GM20431 (cell line): Measurements from ENCODE around the gene COQ8B.

Source experiments
- in situ Hi-C: fragments of 300-500 bp; cut with MseI, MboI; formaldehyde crosslinking; loops from one replicate; pipeline ENCODE4 v1.15.0; 2020; ENCODE audit warnings: low sequenced_read_pairs; ENCODE audit not compliant: unreplicated experiment

Gene COQ8B

GRCh38 chr19:40716482-40717324, at the start of gene COQ8B, which contains the start of gene ITPKC:
Gene COQ8B, minus strand, starts transcription at chr19:40716886. Its CDS starts 2,254 bp downstream, at chr19:40714632.
Gene ITPKC, plus strand, starts transcription at chr19:40717112. Its CDS starts 24 bp downstream, at chr19:40717136.
- in situ Hi-C loops: no loop called here

- in situ Hi-C loops: loop anchor here (10.0 kb wide), 1 partner anchor 48 kb away; no protein-coding TSS in a partner anchor
These were observed 49.7 kb upstream of the COQ8B start for GRCh38 chr19:40766385-40766784.

GRCh38 chr19:40763963-40764362, 47.3 kb upstream of the COQ8B start:
- in situ Hi-C loops: loop anchor here (10.0 kb wide), 1 partner anchor 51 kb away; no protein-coding TSS in a partner anchor

- in situ Hi-C loops: loop anchor here (10.0 kb wide), 1 partner anchor 51 kb away; no protein-coding TSS in a partner anchor
These were observed 46.8 kb upstream of the COQ8B start for GRCh38 chr19:40763526-40763925.

GRCh38 chr19:40762754-40763470, 46.2 kb upstream of the COQ8B start:
- in situ Hi-C loops: loop anchor here (10.0 kb wide), 1 partner anchor 52 kb away; no protein-coding TSS in a partner anchor

GRCh38 chr19:40759352-40759751, 42.7 kb upstream of the COQ8B start:
- in situ Hi-C loops: no loop called here

- in situ Hi-C loops: no loop called here
These were observed 41.8 kb upstream of the COQ8B start for GRCh38 chr19:40758491-40758890.

GRCh38 chr19:40756502-40757110, 39.9 kb upstream of the COQ8B start:
- in situ Hi-C loops: no loop called here

- in situ Hi-C loops: no loop called here
These were observed 39.1 kb upstream of the COQ8B start for GRCh38 chr19:40755791-40756190.

GRCh38 chr19:40755248-40755624, 38.5 kb upstream of the COQ8B start:
- in situ Hi-C loops: no loop called here

- in situ Hi-C loops: no loop called here
These were observed 38.0 kb upstream of the COQ8B start for GRCh38 chr19:40754611-40755247.

- in situ Hi-C loops: no loop called here
These were observed 35.6 kb upstream of the COQ8B start for GRCh38 chr19:40752257-40752781.

- in situ Hi-C loops: no loop called here
These were observed 34.3 kb upstream of the COQ8B start, which contains the start of gene SNRPA for GRCh38 chr19:40750874-40751537. Gene SNRPA, plus strand, starts transcription at chr19:40751203. Its CDS starts 206 bp downstream, at chr19:40751409.

GRCh38 chr19:40750058-40750873, 33.6 kb upstream of the COQ8B start, which contains the start of gene ACTMAP:
Gene ACTMAP, minus strand, starts transcription at chr19:40750477. Its CDS starts 674 bp downstream, at chr19:40749803.
- in situ Hi-C loops: no loop called here

GRCh38 chr19:40747536-40747935, 30.9 kb upstream of the COQ8B start:
- in situ Hi-C loops: no loop called here

GRCh38 chr19:40745402-40745780, 28.7 kb upstream of the COQ8B start:
- in situ Hi-C loops: no loop called here

- in situ Hi-C loops: no loop called here
These were observed 28.1 kb upstream of the COQ8B start for GRCh38 chr19:40744554-40745401.
